IMR-90 (cell line): ENCODE data around the gene SUN1. TPM values are rescaled to one million over a fixed set of nuclear protein-coding genes. Genes with fewer than 3 reads are reported as not detected.

Experiments
- ATAC-seq: fragments of 200-7000 bp; cut with Tn5 transposase; 2 replicates; pipeline ENCODE4 v1.9.1; 2020; ENCODE audit warnings: low read depth, mild to moderate bottlenecking, moderate library complexity
- BruUV-seq: library from RNA; stranded (reverse); fragments of 400-500 nt; replicated peaks from 2 replicates; lab custom pipeline; 2021; lab: Mats Ljungman, UMichigan
- CTCF ChIA-PET: fragments of 300-600 bp; formaldehyde crosslinking; extraction: SDS; loops from one replicate; lab custom pipeline; 2021; ENCODE audit warnings: antibody characterized with exemption; lab: Yijun Ruan, JAX
- POLR2A ChIA-PET: fragments of 300-600 bp; sonication (Branson Sonifier 250); formaldehyde crosslinking; loops from one replicate; lab custom pipeline; 2022; ENCODE audit warnings: antibody characterized with exemption; ENCODE audit not compliant: unreplicated experiment; lab: Charles Lee
- DNase-seq: peaks from one replicate; pipeline ENCODE4 v3.0.0; 2013
- H2AFZ ChIP-seq: replicated peaks from 2 replicates; pipeline ENCODE3; 2013; ENCODE audit warnings: low read length, mild to moderate bottlenecking; ENCODE audit not compliant: poor library complexity
- H2AK5ac ChIP-seq: 2 replicates; pipeline ENCODE4 v1.6.1; 2013; ENCODE audit warnings: low read depth, low read length, inconsistent platforms
- H2AK9ac ChIP-seq: replicated peaks from 2 replicates; pipeline ENCODE3; 2013; ENCODE audit warnings: mild to moderate bottlenecking, low read depth, low read length, moderate library complexity; ENCODE audit not compliant: poor library complexity
- H2BK120ac ChIP-seq: 2 replicates; pipeline ENCODE4 v1.6.1; 2013; ENCODE audit warnings: low read depth, low read length, inconsistent platforms
- H2BK15ac ChIP-seq: 3 replicates; pipeline ENCODE4 v1.6.1; 2013; ENCODE audit warnings: low read depth, low read length, inconsistent platforms
- H2BK20ac ChIP-seq: 2 replicates; pipeline ENCODE4 v1.6.1; 2013; ENCODE audit warnings: low read depth, mild to moderate bottlenecking, inconsistent platforms, low read length, moderate library complexity
- H2BK5ac ChIP-seq: 2 replicates; pipeline ENCODE4 v1.6.1; 2013; ENCODE audit warnings: mild to moderate bottlenecking, low read depth, low read length, inconsistent platforms; ENCODE audit not compliant: poor library complexity, severe bottlenecking
- H3K14ac ChIP-seq: replicated peaks from 2 replicates; pipeline ENCODE4 v1.6.1; 2013; ENCODE audit warnings: low read depth, low read length, inconsistent platforms
- H3K18ac ChIP-seq: 2 replicates; pipeline ENCODE4 v1.6.1; 2013; ENCODE audit warnings: low read depth, low read length, control low read depth
- H3K23ac ChIP-seq: 2 replicates; pipeline ENCODE4 v1.6.1; 2013; ENCODE audit warnings: low read depth, low read length, inconsistent platforms
- H3K27ac ChIP-seq: 2 replicates; pipeline ENCODE4 v1.5.1; 2013; ENCODE audit warnings: mild to moderate bottlenecking, control low read depth, low read length; ENCODE audit not compliant: insufficient read depth
- H3K27me3 ChIP-seq: 2 replicates; pipeline ENCODE4 v1.6.1; 2013; ENCODE audit warnings: low read length; ENCODE audit not compliant: control insufficient read depth, insufficient read depth
- H3K36me3 ChIP-seq: 2 replicates; pipeline ENCODE4 v1.6.1; 2013; ENCODE audit warnings: low read length, mixed read lengths; ENCODE audit not compliant: control insufficient read depth, insufficient read depth
- H3K4ac ChIP-seq: 2 replicates; pipeline ENCODE4 v1.6.1; 2013; ENCODE audit warnings: low read depth, low read length, inconsistent platforms
- H3K4me1 ChIP-seq: 2 replicates; pipeline ENCODE4 v1.6.1; 2013; ENCODE audit warnings: low read length, mixed read lengths; ENCODE audit not compliant: control insufficient read depth, insufficient read depth
- H3K4me2 ChIP-seq: 2 replicates; pipeline ENCODE4 v1.6.1; 2013; ENCODE audit warnings: low read depth, mild to moderate bottlenecking, control low read depth, low read length, moderate library complexity
- H3K4me3 ChIP-seq: 2 replicates; pipeline ENCODE4 v1.5.1; 2013; ENCODE audit warnings: low read depth, mild to moderate bottlenecking, control low read depth, low read length, moderate library complexity; ENCODE audit not compliant: insufficient read depth
- H3K56ac ChIP-seq: 2 replicates; pipeline ENCODE4 v1.6.1; 2013; ENCODE audit warnings: low read length, inconsistent platforms; ENCODE audit not compliant: insufficient read depth; ENCODE audit errors: extremely low read depth
- H3K79me1 ChIP-seq, 2 experiments: 2 replicates each; pipeline ENCODE4 v1.6.1; 2013; ENCODE audit warnings: low read length in 2 of 2, inconsistent platforms in 1 of 2, low read depth in 1 of 2
- H3K9ac ChIP-seq: 2 replicates; pipeline ENCODE4 v1.6.1; 2013; ENCODE audit warnings: low read depth, low read length, control low read depth
- H3K9me1 ChIP-seq: 2 replicates; pipeline ENCODE4 v1.6.1; 2013; ENCODE audit warnings: low read length, inconsistent platforms; ENCODE audit not compliant: insufficient read depth
- H3K9me3 ChIP-seq: 2 replicates; pipeline ENCODE4 v1.6.1; 2013; ENCODE audit warnings: low read length; ENCODE audit not compliant: control insufficient read depth, insufficient read depth
- H4K20me1 ChIP-seq: 2 replicates; pipeline ENCODE4 v1.6.1; 2013; ENCODE audit warnings: low read length, inconsistent platforms; ENCODE audit not compliant: insufficient read depth
- H4K5ac ChIP-seq: 2 replicates; pipeline ENCODE4 v1.6.1; 2013; ENCODE audit warnings: mild to moderate bottlenecking, low read depth, low read length, control low read depth
- H4K8ac ChIP-seq, 2 experiments: 2 replicates each; pipeline ENCODE4 v1.6.1; 2013; ENCODE audit warnings: low read depth in 2 of 2, low read length in 2 of 2, control low read depth in 1 of 2, inconsistent platforms in 1 of 2
- H4K91ac ChIP-seq: 2 replicates; pipeline ENCODE4 v1.6.1; 2013; ENCODE audit warnings: low read depth, low read length, inconsistent platforms; ENCODE audit not compliant: insufficient read depth
- ELK1 ChIP-seq: fragments of 150-350 bp; IDR thresholded peaks from 2 replicates; pipeline ENCODE4 v1.6.1; 2016; ENCODE audit warnings: low read depth, mild to moderate bottlenecking, low read length, moderate library complexity, borderline replicate concordance
- MAFK ChIP-seq: IDR thresholded peaks from 2 replicates; pipeline ENCODE4 v1.6.1; 2012; ENCODE audit warnings: low read depth, low read length, improper control_type of control experiment
- MAZ ChIP-seq: IDR thresholded peaks from 2 replicates; pipeline ENCODE4 v1.6.1; 2012; ENCODE audit warnings: low read depth, mild to moderate bottlenecking, low read length, improper control_type of control experiment, moderate library complexity, borderline replicate concordance
- MXI1 ChIP-seq: IDR thresholded peaks from 2 replicates; pipeline ENCODE4 v1.6.1; 2012; ENCODE audit warnings: low read depth, mild to moderate bottlenecking, low read length, moderate library complexity, borderline replicate concordance
- NFE2L2 ChIP-seq: fragments of 150-350 bp; IDR thresholded peaks from 2 replicates; pipeline ENCODE4 v1.6.1; 2016; ENCODE audit warnings: low read depth, mild to moderate bottlenecking, low read length
- RAD21 ChIP-seq: IDR thresholded peaks from 2 replicates; pipeline ENCODE4 v1.6.1; 2012; ENCODE audit warnings: low read length, improper control_type of control experiment
- RFX5 ChIP-seq: IDR thresholded peaks from 2 replicates; pipeline ENCODE4 v1.8.0; 2012; ENCODE audit warnings: low read depth, mild to moderate bottlenecking, low read length, moderate library complexity
- SMC3 ChIP-seq: fragments of 150-350 bp; IDR thresholded peaks from 2 replicates; pipeline ENCODE4 v1.6.1; 2016; ENCODE audit warnings: low read depth, mild to moderate bottlenecking, antibody characterized with exemption, low read length, moderate library complexity
- WGBS, 2 experiments: methylation state at CpG; one replicate each; pipeline versions ENCODE4 v1.1.5 to v1.1.7; 2013; ENCODE audit warnings: missing lambda C conversion rate in 2 of 2; ENCODE audit not compliant: insufficient read length in 1 of 2; ENCODE audit errors: extremely low coverage in 2 of 2; 5-methylcytosine and 5-hydroxymethylcytosine counted together
- dilution Hi-C: fragments of 300-500 bp; cut with HindIII; formaldehyde crosslinking; loops from one replicate; pipeline ENCODE4 v1.14.3; 2018; ENCODE audit warnings: low sequenced_read_pairs; ENCODE audit not compliant: unreplicated experiment
- in situ Hi-C: fragments of 300-500 bp; cut with MboI; formaldehyde crosslinking; loops from 3 replicates; pipeline ENCODE4 v1.14.3; 2019; ENCODE audit warnings: low sequenced_read_pairs, inconsistent platforms, mixed read lengths
- intact Hi-C: fragments of 100-400 bp; cut with micrococcal nuclease; formaldehyde crosslinking; loops from 2 replicates; pipeline ENCODE4 v1.10.0; 2022
- polyA plus RNA-seq, 3 experiments: library from polyadenylated mRNA; depleted of rRNA; stranded (reverse); fragments of >200 nt; gene quantifications; 2 replicates each; pipeline ENCODE4 v1.2.3, GENCODE V29; 2012; ENCODE audit warnings: low replicate concordance in 1 of 3
- total RNA-seq: library from RNA; depleted of rRNA; stranded (reverse); fragments of >200 nt; gene quantifications from 2 replicates; pipeline ENCODE4 v1.2.3, GENCODE V29; 2012

Gene SUN1
- total and polyA plus RNA-seq, 2 of the 4 experiments (the other 2 are of a cell fraction): 113 to 239 TPM

- in situ Hi-C loops: no loop called here
- POLR2A ChIA-PET: no interaction called here
- no peak for DNase-seq
Observed at GRCh38 chr7:860149-860548, 27.9 kb downstream of the SUN1 start.

More at GRCh38 chr7:860149-860548, 27.9 kb downstream of the SUN1 start:
- H3K23ac ChIP-seq: no peak overlapping the region
- H3K9ac ChIP-seq: no peak overlapping the region
- H3K36me3 ChIP-seq: peaks cover 66% of the 10 kb centered on the region
- CTCF ChIA-PET: no interaction called here
- no peaks in the 10 kb centered on the region; the same call in 1 of the 2 replicates for H4K20me1 ChIP-seq
- TF ChIP-seq MXI1 (no peak), RAD21 (no peak), SMC3 (no peak), RFX5 (no peak), MAZ (no peak), NFE2L2 (no peak), MAFK (no peak), ELK1 (no peak)
- no peaks in the 10 kb centered on the region for H3K4me1 ChIP-seq
- no peaks in the 10 kb centered on the region for H3K9me1 ChIP-seq
- H3K9me3 ChIP-seq: no peaks in the 10 kb centered on the region
- H3K14ac ChIP-seq: no peak overlapping the region
- H2BK5ac ChIP-seq: no peak overlapping the region
- H3K56ac ChIP-seq: no peak overlapping the region
- H3K4ac ChIP-seq: no peak overlapping the region
- H2AK9ac ChIP-seq: no peak overlapping the region
- H2AFZ ChIP-seq: no peak overlapping the region
- no peak for ATAC-seq
- BruUV-seq: no TSS peak
- no peak overlapping the region for H4K91ac ChIP-seq
- H3K4me2 ChIP-seq: no peak overlapping the region
- H4K5ac ChIP-seq: no peak overlapping the region
- H2BK120ac ChIP-seq: no peak overlapping the region
- WGBS, 2 experiments: 90% methylated on average over 18 of the region's 21 CpGs; no CpG with 5 or more reads in 1 of the 2 experiments
- H3K27me3 ChIP-seq: no peaks in the 10 kb centered on the region
- no peak overlapping the region for H2AK5ac ChIP-seq
- H3K18ac ChIP-seq: no peak overlapping the region
- no peak overlapping the region for H3K4me3 ChIP-seq
- H4K8ac ChIP-seq: no peak overlapping the region
- H2BK20ac ChIP-seq: no peak overlapping the region
- H3K79me1 ChIP-seq: peaks cover 2 to 9% of the 10 kb centered on the region in 2 experiments; a peak in 2 of 4 replicates
- dilution Hi-C loops (no loop called here), intact Hi-C loops (no loop called here)
- H3K27ac ChIP-seq: no peak overlapping the region
- no peak overlapping the region for H2BK15ac ChIP-seq
